NCI-H748 (cell line): Measurements from ENCODE around the gene KY.

Experiments
- DNase-seq: peaks from one replicate; lab custom pipeline; 2025; ENCODE audit not compliant: unreplicated experiment; lab: John Stamatoyannopoulos, UW

The KY gene

DNA sequence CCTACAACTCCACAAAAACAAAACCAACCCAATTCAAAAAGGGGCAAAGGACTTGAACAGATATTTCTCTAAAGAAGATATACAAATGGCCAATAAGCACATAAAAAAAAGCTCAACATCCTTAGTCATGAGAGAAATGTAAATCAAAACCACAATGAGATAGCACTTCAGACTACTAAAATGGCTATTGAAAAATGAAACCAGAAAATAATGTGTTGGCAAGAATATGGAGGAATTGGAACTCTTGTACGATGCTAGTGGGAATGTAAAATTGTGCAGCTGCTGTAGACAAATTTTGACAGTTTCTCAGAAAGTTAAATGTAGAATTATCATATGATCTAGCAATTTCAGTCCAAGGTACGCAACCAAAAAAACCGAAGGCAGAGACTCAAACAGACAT is 29.0 kb downstream of the KY start:
- DNase-seq, result no peak

DNA sequence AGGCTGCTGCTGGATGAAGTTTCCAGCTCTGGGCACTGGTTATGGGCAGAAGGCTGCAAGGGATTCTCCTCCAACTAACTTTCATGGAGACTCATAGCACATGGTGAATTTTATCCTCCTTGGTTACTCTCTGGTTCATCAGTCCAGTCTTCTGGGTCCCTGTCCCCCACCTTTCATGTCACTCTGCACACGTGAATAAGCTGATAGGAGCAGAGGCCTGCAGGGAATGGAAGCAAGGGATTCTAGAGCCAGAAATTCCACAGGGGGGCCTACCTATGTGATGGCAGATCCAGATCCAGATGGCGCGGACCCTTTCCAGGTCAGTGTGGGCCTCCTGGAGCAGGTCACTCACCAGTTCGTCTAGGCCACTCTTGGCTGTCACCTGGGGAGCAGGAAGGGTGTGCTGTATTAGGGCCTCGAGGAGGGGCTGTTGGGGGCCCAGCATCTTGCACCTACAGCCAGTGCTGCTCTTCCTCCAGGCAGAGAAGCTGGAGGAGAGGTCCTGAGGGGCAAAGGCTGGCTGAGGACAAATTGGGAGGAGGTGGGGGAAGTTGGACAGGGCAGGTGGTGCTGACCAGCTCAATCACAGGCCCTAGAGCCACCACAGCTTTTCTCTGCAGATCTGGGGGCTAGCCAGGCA is 30.2 kb downstream of the KY start:
- no peak for DNase-seq

DNA sequence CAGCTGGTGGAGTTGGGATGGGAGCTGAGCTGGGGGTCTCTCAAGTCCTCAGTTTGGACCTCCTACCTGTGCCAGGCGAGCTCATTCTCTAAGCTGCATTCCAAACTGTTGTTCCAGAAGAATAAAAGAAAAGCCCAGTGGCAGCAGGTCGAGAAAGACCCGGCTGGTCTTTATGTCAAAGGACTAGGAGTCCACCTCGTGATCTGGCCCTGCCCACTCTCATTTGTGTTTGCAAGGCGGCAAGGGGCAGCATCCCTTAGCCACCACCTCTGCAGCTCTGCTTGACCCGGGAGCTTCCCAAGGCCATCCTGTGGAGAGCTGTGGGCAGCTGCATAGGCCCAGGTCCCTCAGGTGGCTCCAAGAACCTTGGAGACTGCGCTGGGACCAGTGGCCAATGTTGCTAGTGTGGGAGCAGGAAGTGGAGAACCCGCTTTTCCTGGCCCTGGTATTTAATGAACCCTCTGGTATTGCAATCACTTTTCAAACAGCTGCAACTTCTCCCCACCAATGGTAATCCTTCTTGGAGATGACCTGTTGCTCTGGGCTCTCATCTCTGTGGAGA is 30.9 kb downstream of the KY start:
- DNase-seq, result no peak

DNA sequence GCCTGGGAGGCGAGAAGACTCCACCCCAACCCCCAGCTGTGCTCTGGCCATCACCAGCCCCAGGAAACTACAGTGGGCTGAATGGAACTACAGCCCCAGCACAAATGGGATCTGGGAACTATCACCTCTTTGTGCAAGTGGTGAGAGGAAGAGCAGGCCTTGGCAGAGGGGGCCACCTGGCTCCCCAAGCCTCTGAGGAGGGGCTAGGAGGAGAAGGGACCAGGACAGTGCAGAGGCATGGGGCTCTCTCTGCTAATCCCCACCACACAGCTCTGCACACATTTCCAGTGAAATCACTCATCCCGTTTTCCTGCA is 31.6 kb downstream of the KY start:
- no peak for DNase-seq

DNA sequence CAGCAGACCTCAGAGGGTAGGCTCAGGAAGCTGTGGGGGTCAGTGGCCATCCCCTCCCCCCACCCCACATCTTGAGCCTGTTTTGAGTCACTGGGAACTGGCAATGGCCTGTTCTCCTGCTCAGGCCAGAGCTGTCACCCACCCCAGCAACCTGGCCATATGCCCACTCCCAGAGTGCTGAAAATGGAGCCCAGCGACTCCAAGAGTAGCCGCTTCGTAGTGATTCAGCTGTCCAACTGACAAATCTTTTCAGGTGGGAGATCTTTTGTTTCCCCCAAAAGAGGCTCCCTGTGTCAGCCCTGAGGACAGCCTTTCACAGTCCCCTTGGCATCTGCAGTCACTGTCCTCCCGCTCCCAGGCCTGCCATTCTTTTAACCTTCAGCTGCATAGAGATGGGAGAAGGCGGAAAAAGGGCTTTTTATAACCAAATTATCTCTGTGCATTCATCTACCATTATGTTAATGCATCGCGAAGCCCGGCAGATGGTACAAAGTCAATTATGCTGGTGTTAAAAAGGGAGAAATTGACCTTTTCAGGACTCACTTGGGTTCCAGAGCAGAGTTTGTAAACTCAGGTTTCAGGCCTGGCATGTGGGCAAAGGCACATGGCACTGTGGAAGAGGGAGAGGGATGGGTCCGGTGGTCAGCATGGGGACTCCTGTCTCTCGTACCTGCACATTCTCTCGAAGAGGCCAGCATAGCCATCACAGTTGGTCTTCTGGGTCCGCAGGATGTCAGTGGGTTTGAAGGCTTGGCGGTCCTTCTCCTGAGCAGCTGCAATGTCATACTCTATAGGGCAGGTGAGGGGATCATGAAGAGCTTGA is 32.1 kb downstream of the KY start:
- DNase-seq, result no peak

DNA sequence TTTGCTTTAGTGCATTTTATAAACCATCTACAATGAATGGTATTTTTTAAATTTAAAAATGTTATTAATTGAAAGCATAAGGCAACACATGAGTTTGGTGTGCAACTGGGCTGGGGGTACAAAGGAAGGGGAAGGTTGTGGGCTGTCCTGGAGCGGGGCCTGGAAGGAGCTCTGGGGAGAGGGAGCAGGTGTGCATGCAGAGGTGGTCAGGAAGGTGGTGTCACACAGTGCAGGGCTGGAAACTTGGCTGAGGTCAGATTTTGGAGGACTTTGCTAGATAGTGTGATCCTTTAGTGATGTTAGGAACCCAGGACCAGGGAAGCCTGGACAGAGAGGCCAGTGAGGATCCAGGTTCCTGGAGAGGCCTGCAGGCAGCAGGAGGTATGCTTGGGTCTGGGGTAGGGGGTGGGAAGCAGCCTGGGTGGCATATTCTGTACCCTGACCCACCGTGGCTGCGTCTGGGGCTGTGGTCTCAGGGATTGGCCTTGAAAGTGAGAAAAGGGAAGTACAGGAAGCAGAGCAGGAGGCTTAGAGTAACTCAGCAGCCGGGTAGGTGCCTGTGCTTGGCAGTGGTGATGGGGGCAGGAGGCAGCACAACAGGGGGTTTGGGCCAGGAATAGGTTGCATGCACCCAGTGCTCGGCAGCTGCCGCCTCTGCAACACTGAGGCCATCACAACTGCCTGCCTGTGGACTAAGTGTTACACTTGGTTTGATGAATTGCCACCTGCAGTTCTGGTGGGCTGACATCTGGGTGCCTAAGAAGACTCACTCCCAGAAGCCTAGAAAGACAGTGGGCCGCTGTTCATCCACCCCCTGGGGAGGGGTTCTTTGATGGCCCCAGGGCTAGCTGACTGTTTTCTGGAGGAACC is 33.0 kb downstream of the KY start:
- DNase-seq, result no peak

DNA sequence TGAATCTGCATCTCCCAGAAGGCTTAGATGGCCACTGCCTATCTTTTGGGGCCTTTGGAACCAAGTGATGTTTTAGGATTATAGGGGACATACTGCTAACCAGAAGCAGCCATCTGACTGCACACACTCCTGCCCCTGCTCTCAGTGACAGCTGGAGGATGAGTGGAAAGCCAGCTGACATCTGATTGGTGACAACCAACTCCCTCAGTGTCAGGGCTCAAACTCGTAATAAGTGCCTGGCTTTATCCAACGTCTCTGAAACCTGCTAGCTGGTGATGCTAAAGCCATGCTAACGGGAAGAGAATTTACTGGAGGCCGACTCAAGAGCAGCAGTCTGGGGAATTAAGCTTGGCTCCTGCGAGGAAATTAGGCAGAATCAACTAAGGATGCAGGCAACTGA is 35.1 kb downstream of the KY start:
- DNase-seq, result no peak

DNA sequence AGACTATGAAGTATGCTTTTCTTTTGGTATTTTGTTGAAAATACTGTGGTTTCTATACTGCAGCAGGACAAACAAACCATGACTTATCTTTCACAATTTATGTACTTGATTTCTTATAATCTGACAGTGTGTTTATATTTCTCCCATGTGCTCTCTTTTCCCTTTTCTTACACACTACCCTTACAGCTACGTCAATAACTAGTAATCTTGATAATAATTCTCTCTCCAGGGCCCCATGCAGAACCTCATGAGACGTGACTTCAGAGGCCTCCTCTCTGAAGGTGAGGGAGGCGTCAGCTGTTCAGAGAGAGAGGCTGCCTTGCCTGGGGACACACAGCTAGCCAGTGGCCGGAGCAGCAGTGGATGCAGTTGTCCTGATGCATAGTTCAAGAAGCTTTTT is 35.9 kb downstream of the KY start:
- DNase-seq, result no peak

DNA sequence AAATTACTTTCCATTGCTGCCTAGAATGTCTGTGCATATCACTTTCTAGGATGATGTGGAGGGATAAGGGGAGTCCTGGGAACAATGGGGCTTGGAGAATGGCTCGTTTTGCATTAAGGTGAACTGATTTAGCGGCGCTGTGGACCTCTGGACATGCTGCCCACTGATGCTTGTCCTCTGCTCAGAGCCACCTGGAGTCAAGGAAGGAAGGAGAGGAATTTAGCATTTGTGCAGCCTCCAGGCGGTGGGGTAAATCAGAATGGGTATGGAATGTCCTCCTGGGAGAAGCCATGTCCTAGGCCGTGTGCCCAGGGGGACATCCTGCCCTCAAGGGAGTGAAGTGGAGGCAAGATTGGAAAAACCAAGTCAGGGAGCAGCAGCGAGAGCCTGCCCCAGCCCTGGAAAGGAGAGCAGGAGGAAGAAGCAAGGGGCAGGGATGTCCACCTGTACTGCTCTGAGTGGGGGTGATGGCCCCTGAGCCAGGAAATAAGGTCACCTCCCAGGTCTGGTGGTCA is 37.8 kb downstream of the KY start:
- DNase-seq, result no peak

DNA sequence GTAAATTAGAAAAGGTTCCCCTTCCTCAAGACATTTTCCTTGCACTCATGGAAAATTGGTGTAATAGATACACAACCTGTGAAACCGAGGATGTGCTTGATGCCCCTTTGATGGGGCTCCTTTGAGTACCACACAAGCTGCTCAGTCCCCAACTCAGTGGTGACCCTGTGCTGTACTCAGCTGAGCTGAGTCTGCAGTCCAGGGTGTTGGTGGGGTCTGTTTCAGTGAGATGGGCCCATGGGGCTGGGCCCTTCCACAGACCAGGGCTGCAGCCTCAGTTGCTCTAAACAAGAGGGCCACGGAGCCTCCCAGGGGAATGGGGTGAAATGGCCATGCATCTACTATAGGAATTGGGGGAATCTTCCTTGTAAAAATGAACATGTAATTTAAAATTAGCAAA is 39.3 kb downstream of the KY start:
- no peak for DNase-seq

DNA sequence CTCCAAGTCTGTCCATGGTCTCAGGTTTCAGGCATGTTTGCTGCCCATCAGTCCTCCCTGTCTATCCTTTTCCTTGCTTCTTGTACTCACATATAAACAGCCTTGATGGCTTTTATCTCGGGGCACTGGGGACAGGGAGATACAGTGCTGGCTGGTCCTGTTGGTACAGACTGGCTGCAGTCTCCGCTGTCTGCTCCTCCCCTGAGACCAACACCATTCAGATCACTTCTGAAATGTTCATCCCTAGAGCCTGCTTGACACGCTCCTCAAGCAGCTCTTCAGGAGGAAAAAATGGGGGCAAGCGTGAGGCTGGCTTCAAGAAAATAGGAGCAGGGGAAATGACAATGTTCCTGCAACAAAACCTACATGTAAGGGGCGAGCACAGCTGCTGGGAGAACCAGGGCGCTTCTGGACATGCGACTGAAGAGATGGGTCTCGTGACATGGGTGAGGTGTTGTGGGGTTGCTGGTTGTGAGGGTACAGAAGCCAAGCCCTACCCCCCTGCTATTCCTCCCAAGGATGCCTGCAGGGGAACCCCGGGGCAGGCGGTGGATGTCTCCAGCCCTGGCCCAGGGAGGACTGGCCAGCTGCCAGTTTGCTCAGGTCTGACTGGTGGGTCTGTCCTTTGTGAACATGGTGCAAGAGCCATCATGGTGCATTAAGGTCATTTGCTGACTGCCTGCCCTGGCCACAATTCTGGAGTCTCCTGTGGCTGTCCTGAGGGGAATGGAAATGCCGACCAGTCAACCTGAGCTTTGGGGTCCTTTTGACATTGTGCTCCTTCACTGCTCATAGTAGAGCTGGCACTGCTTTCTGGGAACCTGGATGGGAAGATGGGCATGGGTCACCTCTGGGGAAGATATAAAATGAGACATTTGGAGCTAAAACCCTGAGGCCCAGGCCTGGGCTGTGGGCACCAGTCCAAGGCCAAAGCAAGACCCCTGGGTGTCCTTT is 40.1 kb downstream of the KY start:
- no peak for DNase-seq

DNA sequence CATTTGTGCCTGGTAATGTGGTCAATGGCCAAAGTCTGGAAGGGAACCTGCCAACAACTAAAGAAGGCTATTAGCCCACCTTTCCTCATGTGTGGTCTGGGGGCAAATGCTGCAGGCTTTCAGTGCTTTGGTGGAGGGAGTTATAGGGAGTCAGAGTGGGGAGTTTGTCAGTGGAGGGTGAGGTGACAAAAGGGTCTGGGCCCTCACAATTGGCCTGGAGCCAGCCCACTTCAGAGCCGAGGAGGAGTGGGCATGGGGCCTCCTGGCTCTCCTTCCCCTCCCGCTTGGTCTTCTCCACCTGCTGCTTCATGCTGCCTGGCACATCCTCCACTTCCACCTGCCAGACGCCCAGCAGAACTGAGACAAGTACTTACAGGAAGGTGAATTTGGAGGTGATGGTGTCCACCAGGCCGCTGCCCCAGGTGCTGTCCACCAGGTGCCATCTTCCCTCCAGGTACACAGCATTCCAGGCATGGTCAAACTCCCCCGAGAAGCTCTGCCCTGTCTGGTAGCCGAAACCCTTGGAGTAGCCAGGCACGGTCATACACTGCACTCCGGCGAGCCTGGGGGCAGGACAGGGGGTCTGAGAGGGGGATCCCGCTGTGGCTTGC is 40.9 kb downstream of the KY start:
- no peak for DNase-seq

DNA sequence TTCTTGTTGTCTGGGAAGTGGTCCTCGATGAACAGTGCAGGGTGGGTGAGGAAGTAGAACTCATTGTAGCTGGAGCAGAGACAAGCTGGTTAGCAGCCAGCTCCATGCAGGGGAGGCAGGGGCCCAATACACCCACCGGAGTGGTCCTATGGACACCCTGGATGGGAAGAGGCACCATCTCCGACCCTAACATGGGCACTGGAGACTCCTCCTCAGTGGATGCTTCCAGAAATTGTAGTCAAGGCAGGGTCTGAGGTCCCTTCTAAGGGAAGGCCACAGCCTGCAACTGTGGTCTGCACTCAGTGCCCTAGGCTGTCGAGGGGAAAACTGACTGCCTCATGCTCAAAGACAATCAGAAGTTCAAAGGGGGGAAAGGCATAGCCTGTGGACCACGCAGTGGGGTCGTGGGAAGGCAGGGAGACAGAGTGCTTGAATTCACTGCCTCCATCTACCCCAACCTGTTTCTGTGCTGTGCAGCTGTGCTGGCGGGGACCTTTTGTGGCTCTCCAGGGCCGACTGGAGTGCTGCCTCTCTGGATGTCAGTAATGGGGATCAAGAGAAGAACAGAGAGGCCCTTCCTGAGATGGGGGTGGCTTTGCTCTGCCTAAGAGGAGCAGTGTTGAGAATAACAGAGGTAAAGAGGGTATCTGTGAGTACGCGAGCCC is 41.9 kb downstream of the KY start:
- no peak for DNase-seq

DNA sequence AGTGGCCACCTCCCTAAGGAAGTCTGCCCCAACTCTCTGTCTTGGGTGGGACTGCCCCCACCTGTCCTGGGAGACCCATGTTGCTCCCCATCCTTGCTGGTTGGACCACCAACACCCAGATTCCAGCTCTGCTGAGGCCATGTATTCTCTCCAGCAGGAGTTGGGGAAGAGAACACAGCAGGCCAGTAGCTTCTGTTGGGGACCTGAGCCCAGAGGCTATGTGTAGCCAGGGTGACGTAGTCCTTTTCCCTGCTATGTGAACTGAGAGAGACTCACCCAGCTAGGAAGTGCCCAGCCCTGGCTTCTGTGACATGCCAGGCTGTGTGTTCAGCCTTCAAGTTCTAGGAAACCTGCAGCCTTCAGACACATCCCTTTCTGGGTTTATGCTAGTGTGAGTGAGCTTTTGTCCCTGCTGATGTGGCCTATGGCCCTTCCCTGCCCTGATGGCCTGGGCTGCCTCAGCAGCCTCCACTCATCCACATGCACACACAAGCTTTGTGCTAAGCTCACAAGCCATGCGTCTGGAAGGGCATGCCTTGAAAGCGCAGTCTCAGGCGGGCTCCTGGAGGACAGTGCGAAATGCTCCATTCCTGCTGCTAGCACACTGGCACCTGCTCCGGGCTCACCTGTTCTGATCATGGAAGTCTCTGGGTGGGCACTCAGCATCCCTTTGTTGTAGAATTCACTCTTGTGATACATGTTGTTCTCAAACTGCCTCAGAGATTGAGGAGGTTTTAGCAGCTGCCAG is 42.6 kb downstream of the KY start:
- DNase-seq, result no peak

DNA sequence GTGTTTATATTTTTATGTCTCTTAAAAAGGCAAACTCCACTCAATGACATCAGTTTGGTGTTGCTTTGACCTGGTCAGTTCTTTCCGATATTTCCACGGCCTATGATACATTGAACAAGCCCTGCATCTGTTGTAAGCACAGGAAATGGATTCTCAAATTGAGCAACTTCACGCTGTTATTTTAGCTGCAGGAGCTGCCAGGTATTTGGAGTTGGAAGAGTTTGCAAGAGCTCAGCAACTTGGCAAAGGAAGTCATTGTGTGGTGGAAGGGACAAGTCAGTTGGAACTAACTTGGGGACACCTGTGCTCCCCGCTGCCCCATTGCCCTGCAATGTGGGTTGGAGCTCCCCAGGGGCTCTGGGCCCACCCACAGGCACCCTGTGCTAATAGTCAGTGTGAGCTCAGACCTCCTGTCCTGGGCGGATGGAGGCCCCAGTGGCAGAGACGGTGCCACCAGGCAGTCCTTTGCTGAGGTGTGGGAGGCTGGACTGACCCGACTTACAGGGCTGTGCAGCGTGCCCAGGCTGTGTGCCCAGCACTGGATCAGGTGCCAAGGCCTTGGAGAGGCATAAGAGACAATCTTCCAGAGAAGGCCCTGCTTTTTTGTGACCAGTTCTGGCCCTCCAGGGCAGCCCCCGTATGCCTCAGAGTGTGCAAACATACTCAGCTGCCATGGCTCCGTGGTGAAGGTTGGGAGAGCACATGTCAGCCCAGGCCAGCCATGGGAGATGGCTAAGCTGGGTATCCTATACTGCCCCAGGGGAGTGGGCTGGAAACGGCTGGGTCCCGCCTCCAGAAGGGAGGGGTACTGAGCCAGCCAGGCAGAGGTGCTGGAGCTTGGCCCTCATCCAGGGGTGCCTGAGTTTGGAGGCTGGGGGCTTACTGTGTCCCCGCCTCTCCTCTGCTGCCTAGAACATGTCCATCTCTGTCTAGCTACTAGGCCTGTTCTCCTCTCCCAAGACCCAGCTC is 43.5 kb downstream of the KY start:
- no peak for DNase-seq

DNA sequence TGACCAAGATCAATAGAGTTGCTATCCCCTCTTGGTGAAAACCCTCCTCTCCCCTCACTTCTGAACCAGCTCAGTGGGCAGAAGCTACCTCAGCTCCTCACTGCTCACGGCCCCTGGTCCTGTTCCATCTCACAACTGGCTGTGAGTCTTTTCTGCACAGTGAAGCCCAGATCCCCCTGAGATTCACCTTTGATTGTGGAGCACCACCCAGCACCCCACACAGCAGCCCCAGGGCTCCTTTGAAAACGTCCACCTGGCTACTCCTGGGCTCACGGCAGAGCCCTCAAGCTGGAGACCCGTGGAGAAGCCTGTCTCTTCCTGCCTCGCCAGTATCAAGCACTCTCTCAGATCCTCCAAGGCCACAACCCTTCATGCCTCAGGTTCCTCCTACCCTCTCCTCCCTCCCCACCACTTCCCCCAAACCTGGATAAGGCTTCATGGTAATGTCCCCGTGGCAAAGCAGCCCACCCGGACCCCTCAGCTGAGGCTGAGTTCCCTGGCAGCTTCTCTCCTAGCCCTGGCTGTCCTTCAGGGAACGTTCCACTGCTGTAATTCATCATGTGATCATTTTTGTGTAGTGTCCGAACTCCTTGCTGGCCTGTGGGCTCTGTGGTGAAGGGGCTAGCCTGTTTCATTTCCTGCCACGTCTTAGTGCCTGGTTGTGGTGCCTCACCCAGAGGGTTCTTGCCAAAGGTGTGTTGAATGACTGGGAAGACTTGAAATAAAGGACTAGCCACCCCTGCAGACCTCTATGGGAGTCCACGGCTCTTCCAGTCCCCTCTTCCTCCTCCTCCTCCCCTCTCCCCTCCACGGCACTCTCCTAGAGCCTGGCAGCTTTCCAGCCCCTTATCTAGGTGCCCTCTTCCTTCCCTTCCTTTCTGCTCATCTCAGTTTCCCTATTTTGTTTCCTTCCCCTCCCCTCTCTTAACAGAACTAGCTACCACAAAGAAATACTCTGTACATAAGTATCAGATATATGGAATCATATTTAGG is 44.5 kb downstream of the KY start:
- DNase-seq, result no peak
